NT2/D1 (cell line): ENCODE results near the gene WWP2.

Source experiments
- SUZ12 ChIP-seq: IDR thresholded peaks from 2 replicates; pipeline ENCODE4 v1.6.1; 2011; ENCODE audit not compliant: insufficient read length, insufficient read depth; ENCODE audit errors: extremely low read depth
- YY1 ChIP-seq: IDR thresholded peaks from 2 replicates; pipeline ENCODE4 v1.6.1; 2011; ENCODE audit not compliant: insufficient read length, insufficient read depth
- ZNF274 ChIP-seq: IDR thresholded peaks from 2 replicates; pipeline ENCODE4 v1.6.1; 2011; ENCODE audit warnings: mild to moderate bottlenecking, low read depth, low read length

- TF ChIP-seq SUZ12 (no peak), ZNF274 (no peak), YY1 (no peak)
These were observed 85.5 kb downstream of the WWP2 start for GRCh38 chr16:69847643-69848042.
